ENCODE data around the gene TBATA. TPM values are rescaled to one million over a fixed set of nuclear protein-coding genes. Genes with fewer than 3 reads are reported as not detected.

TBATA gene
- total and polyA plus RNA-seq, 2 of the 8 experiments (the other 6 are each of a cell fraction or from before 2014, with no cell fraction given) = not detected

DNA sequence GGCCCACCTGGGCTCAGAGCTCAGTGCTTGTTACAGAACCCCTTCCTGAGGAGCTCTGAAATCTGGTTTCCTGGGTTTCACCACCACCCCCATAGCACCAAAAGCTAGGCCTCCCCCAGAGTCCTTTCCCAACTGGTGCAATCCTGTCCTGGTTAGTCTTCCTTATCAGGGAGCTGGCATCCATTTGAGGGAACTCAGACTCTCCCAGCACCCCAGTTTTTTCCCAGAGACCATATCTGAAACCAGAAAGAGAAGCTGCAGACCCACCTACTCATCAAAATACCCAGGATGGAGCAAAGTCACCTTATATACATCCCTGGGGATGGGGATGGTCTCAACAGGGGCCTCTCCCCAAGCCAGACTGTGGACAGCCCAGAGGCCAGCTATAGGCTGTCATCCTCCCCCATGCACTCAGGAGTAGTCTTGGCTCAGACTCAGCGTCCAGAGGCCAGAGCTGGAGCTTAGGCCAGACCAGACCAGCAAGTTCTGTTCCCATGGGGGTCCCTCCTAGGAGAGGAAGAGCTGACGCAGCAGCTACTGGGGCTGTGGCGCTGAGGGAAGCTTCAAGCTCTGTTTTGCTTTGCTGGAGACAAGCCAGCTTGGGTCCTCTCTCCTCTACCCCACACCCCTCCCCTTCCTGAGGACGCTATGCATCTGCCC lies 3.0 kb downstream of the TBATA start:
- Histone ChIP-seq H3K23ac (ENCODE audit: insufficient read length) (no peak overlapping the region), H3K79me1 (ENCODE audit: low read depth, low read length) (no peaks in the 10 kb centered on the region), H2BK15ac (ENCODE audit: low read length) (no peak overlapping the region), H2BK12ac (ENCODE audit: low read depth, low read length) (no peak overlapping the region), H4K8ac (ENCODE audit: extremely low read depth, insufficient read depth, low read length) (no peak overlapping the region), H4K5ac (ENCODE audit: insufficient read length, low read depth, low read length) (no peak overlapping the region), H3K36me3 (ENCODE audit: control insufficient read depth in 2 of 4, insufficient read depth in 4 of 4, low read length in 3 of 4) (no peaks in the 10 kb centered on the region), H4K91ac (replicated peaks; ENCODE audit: insufficient read length, low read length) (no peak overlapping the region), H4K20me1 (replicated peaks in 1 of 2; ENCODE audit: control insufficient read depth in 1 of 2, insufficient read depth in 2 of 2, low read length in 2 of 2) (no peaks in the 10 kb centered on the region), H2BK120ac (replicated peaks; ENCODE audit: low read depth, low read length) (no peak overlapping the region), H2AK5ac (ENCODE audit: low read depth, low read length) (no peak overlapping the region), H2AFZ (ENCODE audit: low read length) (no peak overlapping the region), H3K4me1 (replicated peaks in 1 of 4; ENCODE audit: control insufficient read depth in 3 of 4, insufficient read depth in 4 of 4, low read length in 3 of 4) (peaks cover 0 to 3% (median 0%) of the 10 kb centered on the region in 4 experiments; a peak in 2 of 7 replicates), H3K23me2 (ENCODE audit: low read depth, low read length) (no peaks in the 10 kb centered on the region), H3K18ac (ENCODE audit: extremely low read depth, low read length) (no peak overlapping the region), H2BK20ac (ENCODE audit: low read length) (no peak overlapping the region), H2BK5ac (ENCODE audit: low read depth, low read length) (no peak overlapping the region), H3K9ac (replicated peaks in 1 of 4; ENCODE audit: extremely low read depth in 1 of 4, low read depth in 3 of 4, low read length in 3 of 4) (no peak overlapping the region), H3K9me3 (ENCODE audit: insufficient read depth in 2 of 2, low read depth in 1 of 2, low read length in 1 of 2) (no peaks in the 10 kb centered on the region), H3K27ac (ENCODE audit: low read depth, low read length) (no peak overlapping the region), H3K27me3 (replicated peaks in 1 of 4; ENCODE audit: control insufficient read depth in 3 of 4, extremely low read depth in 1 of 4, insufficient read depth in 3 of 4, low read length in 3 of 4) (no peaks in the 10 kb centered on the region), H3K14ac (ENCODE audit: insufficient read length) (no peak overlapping the region), H3K4me2 (ENCODE audit: insufficient read depth in 1 of 2, low read depth in 2 of 2, low read length in 2 of 2) (no peak overlapping the region), H3K4me3 (ENCODE audit: extremely low read depth in 1 of 4, insufficient read depth in 2 of 4, low read depth in 3 of 4, low read length in 4 of 4) (no peak overlapping the region), H3K56ac (replicated peaks; ENCODE audit: insufficient read length, low read depth, low read length) (no peak overlapping the region), H3K79me2 (ENCODE audit: control insufficient read depth in 1 of 2, insufficient read depth in 2 of 2, low read length in 2 of 2) (no peaks in the 10 kb centered on the region), H3K4ac (replicated peaks; ENCODE audit: insufficient read length, low read depth, low read length) (no peak overlapping the region)
- TF ChIP-seq EGR1 (IDR thresholded peaks at IDR 0.05; ENCODE audit: borderline replicate concordance, low read depth, low read length) (no peak), ASH2L (IDR thresholded peaks at IDR 0.05; ENCODE audit: low read length) (no peak), GTF2F1 (IDR thresholded peaks at IDR 0.05; ENCODE audit: borderline replicate concordance, low read depth, low read length) (no peak), HDAC2 (IDR thresholded peaks at IDR 0.05; ENCODE audit: borderline replicate concordance in 1 of 2, low read depth in 2 of 2, low read length in 2 of 2) (no peak)
- TF ChIP-seq, protein P1, sequence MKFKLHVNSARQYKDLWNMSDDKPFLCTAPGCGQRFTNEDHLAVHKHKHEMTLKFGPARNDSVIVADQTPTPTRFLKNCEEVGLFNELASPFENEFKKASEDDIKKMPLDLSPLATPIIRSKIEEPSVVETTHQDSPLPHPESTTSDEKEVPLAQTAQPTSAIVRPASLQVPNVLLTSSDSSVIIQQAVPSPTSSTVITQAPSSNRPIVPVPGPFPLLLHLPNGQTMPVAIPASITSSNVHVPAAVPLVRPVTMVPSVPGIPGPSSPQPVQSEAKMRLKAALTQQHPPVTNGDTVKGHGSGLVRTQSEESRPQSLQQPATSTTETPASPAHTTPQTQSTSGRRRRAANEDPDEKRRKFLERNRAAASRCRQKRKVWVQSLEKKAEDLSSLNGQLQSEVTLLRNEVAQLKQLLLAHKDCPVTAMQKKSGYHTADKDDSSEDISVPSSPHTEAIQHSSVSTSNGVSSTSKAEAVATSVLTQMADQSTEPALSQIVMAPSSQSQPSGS (IDR thresholded peaks at IDR 0.05; ENCODE audit: low read length) = no peak
- no peak for FAIRE-seq
- no peak for DNase-seq (ENCODE audit: low read depth in 1 of 2, low spot score in 2 of 2)
- ChIA-PET POLR2A (ENCODE audit: partially characterized antibody) (no interaction called here), CTCF (ENCODE audit: partially characterized antibody) (interaction anchor here (0.7 to 1.6 kb wide), 5 partner anchors 21 to 935 kb away, joined by 3 to 4 read pairs (median 3); partner anchors contain the start of gene SGPL1)
- 84% methylated on average over 4 of the region's 4 CpGs; no CpG with 5 or more reads in 1 of the 2 experiments for WGBS, 2 experiments (ENCODE audit: extremely low coverage in 1 of 2, insufficient coverage in 1 of 2, insufficient read length in 1 of 2, insufficient replicate concordance in 2 of 2, low coverage in 1 of 2, low lambda C conversion rate in 2 of 2, missing lambda C conversion rate in 1 of 2)

Data from H1 (cell line).